ENCODE data around the gene MRPS18B.

The MRPS18B gene

GRCh38 chr6:30619561-30619960 lies 1.9 kb downstream of the MRPS18B start:
- no peak for DNase-seq (ENCODE audit: low read depth in 1 of 2, low spot score in 1 of 2)
- Histone ChIP-seq H3K27me3 (ENCODE audit: insufficient read depth, poor library complexity, severe bottlenecking) (no peaks in the 10 kb centered on the region), H3K27ac (replicated peaks) (peak overlapping the region; percentile 99; the same call in 1 of the 2 replicates), H3K4me3 (replicated peaks; ENCODE audit: insufficient read depth, low read length) (no peak overlapping the region)
- no peak for TF ChIP-seq REST (IDR thresholded peaks at IDR 0.05; ENCODE audit: insufficient replicate concordance, low read depth)
- TF ChIP-seq POLR2AphosphoS5 (IDR thresholded peaks at IDR 0.05; ENCODE audit: low read depth): no peak
- no peak for TF ChIP-seq GABPA (IDR thresholded peaks at IDR 0.05; ENCODE audit: low read depth)
- no peak for TF ChIP-seq SPI1 (IDR thresholded peaks at IDR 0.05; ENCODE audit: borderline replicate concordance, low read depth)
- TF ChIP-seq CTCF (IDR thresholded peaks at IDR 0.05; ENCODE audit: insufficient read depth, low read length): no peak

DNA sequence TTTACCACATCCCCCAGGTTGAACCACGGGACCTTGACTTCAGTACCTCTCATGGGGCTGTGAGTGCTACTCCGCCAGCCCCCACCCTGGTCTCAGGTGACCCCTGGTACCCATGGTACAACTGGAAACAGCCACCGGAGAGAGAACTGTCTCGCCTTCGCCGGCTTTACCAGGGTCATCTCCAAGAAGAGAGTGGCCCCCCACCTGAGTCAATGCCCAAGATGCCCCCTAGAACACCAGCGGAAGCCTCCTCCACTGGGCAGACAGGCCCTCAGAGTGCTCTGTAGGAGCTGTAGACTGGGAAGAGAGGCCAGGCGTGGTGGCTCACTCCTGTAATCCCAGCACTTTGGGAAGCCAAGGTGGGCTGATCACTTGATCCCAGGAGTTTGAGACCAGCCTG lies 7.9 kb downstream of the MRPS18B start:
- Histone ChIP-seq H3K27ac (replicated peaks) (no peak overlapping the region), H3K4me3 (replicated peaks; ENCODE audit: insufficient read depth, low read length) (no peak overlapping the region), H3K27me3 (ENCODE audit: insufficient read depth, poor library complexity, severe bottlenecking) (no peaks in the 10 kb centered on the region)
- no peak for DNase-seq (ENCODE audit: low read depth in 1 of 2, low spot score in 1 of 2)
- TF ChIP-seq REST (IDR thresholded peaks at IDR 0.05; ENCODE audit: insufficient replicate concordance, low read depth): no peak
- no peak for TF ChIP-seq POLR2AphosphoS5 (IDR thresholded peaks at IDR 0.05; ENCODE audit: low read depth)
- TF ChIP-seq SPI1 (IDR thresholded peaks at IDR 0.05; ENCODE audit: borderline replicate concordance, low read depth): no peak
- TF ChIP-seq CTCF (IDR thresholded peaks at IDR 0.05; ENCODE audit: insufficient read depth, low read length): no peak
- no peak for TF ChIP-seq GABPA (IDR thresholded peaks at IDR 0.05; ENCODE audit: low read depth)

DNA sequence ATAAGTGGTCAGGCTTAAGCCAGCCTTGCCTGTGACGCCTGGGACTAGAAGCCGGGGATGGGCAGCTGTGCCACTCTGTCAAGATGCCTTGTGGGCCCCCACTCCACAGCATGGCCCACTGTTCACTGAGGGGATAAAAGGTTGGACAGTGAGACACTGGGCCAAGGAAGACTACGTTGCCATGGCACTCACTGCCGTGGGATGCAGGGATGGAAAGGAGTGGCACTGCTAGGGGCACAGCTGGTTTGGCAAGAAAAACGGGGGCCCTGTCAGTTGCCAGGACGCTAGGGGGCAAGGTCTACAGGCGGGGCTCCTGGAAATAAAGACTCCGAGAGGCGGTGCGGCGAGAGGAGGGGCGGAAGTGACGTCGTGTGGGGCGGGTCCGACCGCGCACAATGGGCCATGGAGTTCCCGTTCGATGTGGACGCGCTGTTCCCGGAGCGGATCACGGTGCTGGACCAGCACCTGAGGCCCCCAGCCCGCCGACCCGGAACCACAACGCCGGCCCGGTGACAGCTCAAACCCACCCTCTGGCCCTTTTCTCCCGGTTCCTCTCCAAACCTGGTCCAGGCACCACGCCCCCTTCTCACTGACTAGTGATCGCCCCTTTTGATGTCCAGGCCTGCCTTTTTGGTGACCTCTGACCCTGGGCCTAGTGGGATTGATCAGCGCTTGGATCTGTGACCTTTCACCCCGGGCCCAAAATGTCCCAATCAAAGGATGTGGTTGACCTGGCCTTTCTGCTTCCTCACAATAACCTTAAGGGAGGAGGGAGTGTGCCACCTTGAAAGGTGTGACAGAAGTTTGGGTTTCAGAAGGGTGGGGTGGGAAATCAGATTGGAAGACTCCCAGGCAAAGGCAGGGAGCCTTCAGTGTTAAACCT lies 9.1 kb downstream of the MRPS18B start, which contains the start of gene ATAT1:
ATAT1 (plus strand) TSS at position 391 of the 883 bp plus-strand sequence.
- Histone ChIP-seq H3K27me3 (ENCODE audit: insufficient read depth, poor library complexity, severe bottlenecking) (no peaks in the 10 kb centered on the region), H3K4me3 (replicated peaks; ENCODE audit: insufficient read depth, low read length) (peak within 1 kb of the TSS; percentile 83), H3K27ac (replicated peaks) (peak within 1 kb of the TSS; percentile 69)
- TF ChIP-seq POLR2AphosphoS5 (IDR thresholded peaks at IDR 0.05; ENCODE audit: low read depth): peak; percentile 88; the same call in 1 of the 2 replicates
- TF ChIP-seq GABPA (IDR thresholded peaks at IDR 0.05; ENCODE audit: low read depth): peak; percentile 61
- no peak for TF ChIP-seq CTCF (IDR thresholded peaks at IDR 0.05; ENCODE audit: insufficient read depth, low read length)
- peak; percentile 21; the same call in 1 of the 2 replicates for TF ChIP-seq SPI1 (IDR thresholded peaks at IDR 0.05; ENCODE audit: borderline replicate concordance, low read depth)
- TF ChIP-seq REST (IDR thresholded peaks at IDR 0.05; ENCODE audit: insufficient replicate concordance, low read depth): no peak
- peak; percentile 67 to 81 for DNase-seq (ENCODE audit: low read depth in 1 of 2, low spot score in 1 of 2)

Data from HL-60 (cell line).